GM12878 (cell line): ENCODE data around the gene THAP4. TPM values are rescaled to one million over a fixed set of nuclear protein-coding genes. Genes with fewer than 3 reads are reported as not detected.

Source experiments
- BHLHE40 ChIP-seq, 2 experiments: fragments of 450-650 bp in 1 of 2; IDR thresholded peaks; 2 replicates each; pipeline ENCODE4 v1.6.1; 2011 to 2017; ENCODE audit warnings: low read depth in 2 of 2, borderline replicate concordance in 1 of 2, improper control_type of control experiment in 1 of 2, low read length in 1 of 2, mild to moderate bottlenecking in 1 of 2
- RAD21 ChIP-seq: IDR thresholded peaks from 2 replicates; pipeline ENCODE4 v1.6.1; 2011; ENCODE audit warnings: mild to moderate bottlenecking, low read depth, low read length, moderate library complexity; ENCODE audit not compliant: insufficient read depth
- RB1 ChIP-seq: fragments of 450-650 bp; formaldehyde crosslinking; IDR thresholded peaks from 2 replicates; pipeline ENCODE4 v1.6.1; 2017; ENCODE audit warnings: mild to moderate bottlenecking, borderline replicate concordance
- SMC3 ChIP-seq: IDR thresholded peaks from 2 replicates; pipeline ENCODE4 v1.6.1; 2011; ENCODE audit warnings: low read length, improper control_type of control experiment, borderline replicate concordance
- ZNF592 ChIP-seq: fragments of 450-650 bp; IDR thresholded peaks from 2 replicates; pipeline ENCODE4 v1.6.1; 2017; ENCODE audit warnings: mild to moderate bottlenecking, moderate library complexity
- ZNF687 ChIP-seq: fragments of 450-650 bp; IDR thresholded peaks from 2 replicates; pipeline ENCODE4 v1.6.1; 2017; ENCODE audit warnings: mild to moderate bottlenecking, moderate library complexity
- polyA plus RNA-seq, 11 experiments: library from polyadenylated mRNA; depleted of rRNA in 4 of 11; unstranded in 6 of 11; stranded (reverse) in 5 of 11; fragments of >200 nt; fragmentation: Nextera tagmentation in 4 of 11; fragmentation: Illumina TruSeq in 1 of 11; extraction: Ambion mirVana in 4 of 11; extraction: Trizol in 1 of 11; gene quantifications; 1 replicate in 1 of 11; 2 replicates in 10 of 11; pipeline versions ENCODE4 v1.2.1 to v1.2.3, GENCODE V29; 2011 to 2016; ENCODE audit warnings: inconsistent platforms in 2 of 11, missing spikeins in 2 of 11, low read depth in 1 of 11
- total RNA-seq, 4 experiments: library from RNA; depleted of rRNA in 3 of 4; stranded (reverse); fragments of >200 nt in 3 of 4; fragmentation: Illumina TruSeq in 1 of 4; extraction: Trizol in 1 of 4; gene quantifications; 2 replicates each; pipeline versions ENCODE4 v1.2.1 to v1.2.3, GENCODE V29; 2013 to 2021

The THAP4 gene
- total and polyA plus RNA-seq, 10 of the 15 experiments (the other 5 are each of a cell fraction or from before 2014, with no cell fraction given) = 12.9 to 67.7 (median 44.5) TPM

GRCh38 chr2:241556746-241557145 is 80.2 kb downstream of the THAP4 start (continued):
- TF ChIP-seq ZNF592 (no peak), ZNF687 (no peak), SMC3 (no peak), BHLHE40 (IDR thresholded peaks at IDR 0.05; ENCODE audit: borderline replicate concordance in 1 of 2, low read depth in 2 of 2, low read length in 1 of 2) (no peak), RB1 (no peak), RAD21 (no peak)
